Measurements from ENCODE around the gene KCNS3.

GRCh38 chr2:17843457-17843856, 35.0 kb upstream of the KCNS3 start:
- no peak for TF ChIP-seq CTCF (IDR thresholded peaks at IDR 0.05)
- no peak for TF ChIP-seq EZH2phosphoT487 (IDR thresholded peaks at IDR 0.05)
- no peak for TF ChIP-seq EZH2 (IDR thresholded peaks at IDR 0.05)

Measured in neural progenitor cell (in vitro differentiated cells).